OCI-LY3 (cell line): ENCODE data around the gene GSN.

Source experiments
- EZH2phosphoT487 ChIP-seq: fragments of 200-600 bp; shearing (Covaris generic); IDR thresholded peaks from 2 replicates; pipeline ENCODE4 v1.6.1; 2018; ENCODE audit warnings: antibody characterized with exemption, mixed run types, low read depth
- TF ChIP-seq, protein P1 (sequence below): fragments of 200-600, 300-600 bp; sonication (generic); IDR thresholded peaks from 2 replicates; pipeline ENCODE4 v1.5.1; 2014; ENCODE audit warnings: antibody characterized with exemption, low read length, low read depth

DNA sequence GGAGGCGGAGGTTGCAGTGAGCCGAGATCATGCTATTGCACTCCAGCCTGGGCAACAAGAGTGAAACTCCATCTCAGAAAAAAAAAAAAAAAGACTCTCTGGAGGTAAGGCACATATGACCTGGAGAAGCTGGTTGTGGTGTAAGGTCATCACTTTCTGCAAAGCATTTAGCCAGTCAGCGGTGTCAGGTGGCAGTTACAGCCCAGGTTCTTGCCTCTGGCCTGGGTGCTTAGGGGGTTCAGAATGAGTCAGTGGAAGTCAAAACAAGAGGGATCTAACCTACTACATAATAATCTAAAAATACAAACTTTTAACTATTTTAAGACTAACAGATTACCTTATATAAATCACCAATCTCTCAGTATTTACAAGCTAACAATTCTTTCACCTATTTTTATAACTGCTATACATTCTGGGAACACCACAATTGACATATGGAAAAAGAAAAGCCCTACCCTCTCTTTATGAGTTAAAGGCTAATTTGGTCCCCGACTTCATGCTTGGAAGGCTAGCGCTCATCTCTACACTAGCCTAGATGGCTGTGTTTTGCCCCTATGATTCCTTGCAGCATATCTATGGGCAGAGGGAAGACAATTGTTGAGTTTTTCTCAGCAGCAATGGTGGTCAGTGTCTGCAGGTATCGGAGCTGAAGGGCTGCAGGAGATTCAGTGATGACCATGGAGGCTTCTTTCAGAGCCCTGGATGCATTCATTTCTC lies 72.9 kb downstream of the GSN start:
- TF ChIP-seq, protein P1, sequence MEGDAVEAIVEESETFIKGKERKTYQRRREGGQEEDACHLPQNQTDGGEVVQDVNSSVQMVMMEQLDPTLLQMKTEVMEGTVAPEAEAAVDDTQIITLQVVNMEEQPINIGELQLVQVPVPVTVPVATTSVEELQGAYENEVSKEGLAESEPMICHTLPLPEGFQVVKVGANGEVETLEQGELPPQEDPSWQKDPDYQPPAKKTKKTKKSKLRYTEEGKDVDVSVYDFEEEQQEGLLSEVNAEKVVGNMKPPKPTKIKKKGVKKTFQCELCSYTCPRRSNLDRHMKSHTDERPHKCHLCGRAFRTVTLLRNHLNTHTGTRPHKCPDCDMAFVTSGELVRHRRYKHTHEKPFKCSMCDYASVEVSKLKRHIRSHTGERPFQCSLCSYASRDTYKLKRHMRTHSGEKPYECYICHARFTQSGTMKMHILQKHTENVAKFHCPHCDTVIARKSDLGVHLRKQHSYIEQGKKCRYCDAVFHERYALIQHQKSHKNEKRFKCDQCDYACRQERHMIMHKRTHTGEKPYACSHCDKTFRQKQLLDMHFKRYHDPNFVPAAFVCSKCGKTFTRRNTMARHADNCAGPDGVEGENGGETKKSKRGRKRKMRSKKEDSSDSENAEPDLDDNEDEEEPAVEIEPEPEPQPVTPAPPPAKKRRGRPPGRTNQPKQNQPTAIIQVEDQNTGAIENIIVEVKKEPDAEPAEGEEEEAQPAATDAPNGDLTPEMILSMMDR, result no peak
- no peak for TF ChIP-seq EZH2phosphoT487
